H9 (cell line): ENCODE data around the gene CSTPP1. TPM values are rescaled to one million over a fixed set of nuclear protein-coding genes. Genes with fewer than 3 reads are reported as not detected.

ENCODE experiments used
- DNase-seq: peaks from one replicate; pipeline ENCODE4 v3.0.0-alpha.2; 2017
- H2AFZ ChIP-seq: one replicate; pipeline ENCODE4 v1.6.1; 2013; ENCODE audit warnings: mild to moderate bottlenecking, low read length, control low read depth, moderate library complexity
- H2AK5ac ChIP-seq: 2 replicates; pipeline ENCODE4 v1.6.1; 2013; ENCODE audit warnings: low read length, control low read depth, mixed read lengths; ENCODE audit not compliant: insufficient read length
- H2BK120ac ChIP-seq: one replicate; pipeline ENCODE4 v1.6.1; 2013; ENCODE audit warnings: low read depth, mild to moderate bottlenecking, low read length, control low read depth, inconsistent platforms; ENCODE audit not compliant: poor library complexity, severe bottlenecking
- H2BK12ac ChIP-seq: 2 replicates; pipeline ENCODE4 v1.6.1; 2013; ENCODE audit warnings: low read length, control low read depth, mixed read lengths, low read depth; ENCODE audit not compliant: insufficient read length
- H2BK15ac ChIP-seq: 2 replicates; pipeline ENCODE4 v1.6.1; 2013; ENCODE audit warnings: low read depth, low read length, control low read depth
- H2BK20ac ChIP-seq: one replicate; pipeline ENCODE4 v1.6.1; 2013; ENCODE audit warnings: low read depth, mild to moderate bottlenecking, low read length, control low read depth, inconsistent platforms; ENCODE audit not compliant: poor library complexity, severe bottlenecking
- H2BK5ac ChIP-seq: 2 replicates; pipeline ENCODE4 v1.6.1; 2013; ENCODE audit warnings: low read length, control low read depth, mixed read lengths; ENCODE audit not compliant: insufficient read length
- H3K14ac ChIP-seq: 2 replicates; pipeline ENCODE4 v1.6.1; 2013; ENCODE audit warnings: low read length, control low read depth; ENCODE audit not compliant: insufficient read depth
- H3K18ac ChIP-seq: 2 replicates; pipeline ENCODE4 v1.6.1; 2013; ENCODE audit warnings: low read depth, mild to moderate bottlenecking, mixed read lengths, low read length, control low read depth; ENCODE audit not compliant: insufficient read length
- H3K23ac ChIP-seq: 2 replicates; pipeline ENCODE4 v1.6.1; 2013; ENCODE audit warnings: low read length, control low read depth, mixed read lengths, low read depth; ENCODE audit not compliant: insufficient read length
- H3K23me2 ChIP-seq: 2 replicates; pipeline ENCODE4 v1.6.1; 2013; ENCODE audit warnings: low read depth, mild to moderate bottlenecking, mixed read lengths, low read length, control low read depth; ENCODE audit not compliant: insufficient read length, poor library complexity, severe bottlenecking
- H3K27ac ChIP-seq: 2 replicates; pipeline ENCODE4 v1.5.1; 2013; ENCODE audit warnings: low read length, control low read depth, mixed read lengths, low read depth; ENCODE audit not compliant: insufficient read length
- H3K27me3 ChIP-seq: 2 replicates; pipeline ENCODE4 v1.6.1; 2013; ENCODE audit warnings: low read length, control low read depth, inconsistent platforms; ENCODE audit not compliant: insufficient read depth
- H3K4ac ChIP-seq: 2 replicates; pipeline ENCODE4 v1.6.1; 2013; ENCODE audit warnings: low read depth, mild to moderate bottlenecking, control low read depth, inconsistent platforms, low read length, moderate library complexity
- H3K4me1 ChIP-seq: 2 replicates; pipeline ENCODE4 v1.6.1; 2013; ENCODE audit warnings: low read length, control low read depth, inconsistent platforms; ENCODE audit not compliant: insufficient read depth
- H3K4me2 ChIP-seq: 2 replicates; pipeline ENCODE4 v1.6.1; 2013; ENCODE audit warnings: low read length, control low read depth, mixed read lengths; ENCODE audit not compliant: insufficient read length, insufficient read depth
- H3K56ac ChIP-seq: 2 replicates; pipeline ENCODE4 v1.6.1; 2013; ENCODE audit warnings: low read depth, mild to moderate bottlenecking, mixed read lengths, low read length, control low read depth; ENCODE audit not compliant: insufficient read length
- H3K79me1 ChIP-seq: 2 replicates; pipeline ENCODE4 v1.6.1; 2013; ENCODE audit warnings: low read depth, mild to moderate bottlenecking, moderate library complexity, low read length, control low read depth, inconsistent platforms; ENCODE audit not compliant: insufficient read depth, poor library complexity, severe bottlenecking
- H3K79me2 ChIP-seq: 2 replicates; pipeline ENCODE4 v1.6.1; 2013; ENCODE audit warnings: low read length, control low read depth, inconsistent platforms; ENCODE audit not compliant: insufficient read depth
- H3K9ac ChIP-seq: 2 replicates; pipeline ENCODE4 v1.6.1; 2013; ENCODE audit warnings: low read length, control low read depth, mixed read lengths; ENCODE audit not compliant: insufficient read length; ENCODE audit errors: extremely low read depth
- H3K9me3 ChIP-seq: one replicate; pipeline ENCODE4 v1.6.1; 2013; ENCODE audit warnings: low read depth, low read length, inconsistent platforms; ENCODE audit not compliant: control insufficient read depth
- H3T11ph ChIP-seq: one replicate; pipeline ENCODE4 v1.6.1; 2013; ENCODE audit warnings: mild to moderate bottlenecking, low read length, control low read depth, inconsistent platforms
- H4K20me1 ChIP-seq: one replicate; pipeline ENCODE4 v1.6.1; 2013; ENCODE audit not compliant: control insufficient read depth, insufficient read length, insufficient read depth
- H4K5ac ChIP-seq: 2 replicates; pipeline ENCODE4 v1.6.1; 2013; ENCODE audit warnings: low read depth, mild to moderate bottlenecking, mixed read lengths, low read length, control low read depth; ENCODE audit not compliant: insufficient read length
- H4K8ac ChIP-seq: replicated peaks from 2 replicates; pipeline ENCODE4 v1.6.1; 2013; ENCODE audit warnings: low read length, control low read depth, mixed read lengths, low read depth; ENCODE audit not compliant: insufficient read length
- H4K91ac ChIP-seq: 2 replicates; pipeline ENCODE4 v1.6.1; 2013; ENCODE audit warnings: low read depth, mild to moderate bottlenecking, moderate library complexity, mixed read lengths, low read length, control low read depth; ENCODE audit not compliant: insufficient read length
- H3K27ac Mint-ChIP-seq, 3 experiments: 2 replicates in 2 of 3; 3 replicates in 1 of 3; pipeline ENCODE4 v1.8.0; 2020 to 2021; ENCODE audit warnings: mixed read lengths in 3 of 3, mild to moderate bottlenecking in 1 of 3, moderate library complexity in 1 of 3
- H3K27me3 Mint-ChIP-seq: 2 replicates; pipeline ENCODE4 v1.8.0; 2021; ENCODE audit warnings: low read depth, mild to moderate bottlenecking, moderate library complexity, mixed read lengths
- H3K36me3 Mint-ChIP-seq, 3 experiments: 2 replicates in 2 of 3; 3 replicates in 1 of 3; pipeline ENCODE4 v1.8.0; 2020 to 2021; ENCODE audit warnings: low read depth in 3 of 3, mixed read lengths in 3 of 3; ENCODE audit not compliant: insufficient read depth in 1 of 3
- H3K4me1 Mint-ChIP-seq, 2 experiments: 2 replicates each; pipeline ENCODE4 v1.8.0; 2020; ENCODE audit warnings: mixed read lengths in 2 of 2
- H3K4me3 Mint-ChIP-seq, 2 experiments: 2 replicates in 1 of 2; 3 replicates in 1 of 2; pipeline ENCODE4 v1.8.0; 2020 to 2021; ENCODE audit warnings: mild to moderate bottlenecking in 2 of 2, mixed read lengths in 2 of 2, moderate library complexity in 1 of 2
- H3K9me3 Mint-ChIP-seq, 2 experiments: 2 replicates in 1 of 2; 3 replicates in 1 of 2; pipeline ENCODE4 v1.8.0; 2020; ENCODE audit warnings: mild to moderate bottlenecking in 2 of 2, mixed read lengths in 2 of 2, moderate library complexity in 1 of 2
- CTCF ChIP-seq: fragments of 200-600 bp; sonication (generic); conservative IDR thresholded peaks from 3 replicates; pipeline ENCODE4 v1.8.0; 2021; ENCODE audit warnings: antibody characterized with exemption, mild to moderate bottlenecking
- WGBS: extraction: QIAGEN DNeasy Blood & Tissue Kit; methylation state at CpG from one replicate; pipeline ENCODE4 v1.1.7; 2013; ENCODE audit warnings: missing lambda C conversion rate, low lambda C conversion rate, mixed read lengths; ENCODE audit not compliant: insufficient read length; ENCODE audit errors: extremely low coverage; 5-methylcytosine and 5-hydroxymethylcytosine counted together
- total RNA-seq: library from RNA; stranded (reverse); gene quantifications from 2 replicates; pipeline ENCODE4 v1.2.1, GENCODE V29; 2021

Gene CSTPP1
- total RNA-seq, 1 experiment from 2014 or later: 21.2 TPM

DNA sequence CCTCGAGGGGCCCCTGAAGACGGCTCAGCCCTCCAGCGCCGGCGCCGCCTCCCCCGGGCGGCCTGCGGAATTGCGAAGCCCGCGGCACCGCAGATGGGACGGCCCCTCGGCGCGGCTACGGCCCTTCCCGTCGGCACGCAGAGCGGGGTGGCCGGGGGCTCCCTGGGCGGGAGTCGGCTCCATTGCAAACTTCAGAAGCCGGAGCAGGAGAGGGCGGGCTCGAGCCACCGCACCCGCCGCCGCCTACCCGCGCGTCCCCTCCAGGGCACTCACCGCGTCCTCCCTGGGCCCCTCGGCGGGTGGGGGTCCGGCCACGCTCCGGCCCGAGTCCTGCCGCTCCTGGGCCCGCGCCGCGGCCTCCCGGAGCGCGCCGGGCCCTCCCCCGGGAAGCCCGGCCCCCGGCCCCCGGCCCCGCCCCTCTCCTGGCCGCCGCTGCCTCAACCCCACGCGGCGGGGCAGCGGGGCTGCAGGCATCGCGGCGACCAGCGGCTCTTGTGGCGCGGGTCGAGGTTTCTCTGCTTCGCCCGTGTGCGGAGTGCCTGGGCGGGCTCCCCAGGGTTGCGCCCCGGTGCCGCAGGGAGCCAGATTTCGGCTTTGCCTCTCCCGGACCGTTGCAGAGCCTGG lies 249.6 kb downstream of the CSTPP1 start, which contains the start of gene PACSIN3:
TSS of gene PACSIN3 (minus strand) at position 359 of the 624 bp plus-strand sequence. CDS start 3,707 bp downstream, outside the sequence.
- Mint-ChIP-seq H3K27me3 (peaks cover 28% of the 10 kb centered on the region), H3K4me3 (peak within 1 kb of the TSS; percentile 84 to 91), H3K36me3 (peaks cover 0 to 6% (median 5%) of the 10 kb centered on the region in 3 experiments; a peak in 4 of 7 replicates), H3K9me3 (no peaks in the 10 kb centered on the region), H3K4me1 (peaks cover 16 to 18% of the 10 kb centered on the region in 2 experiments), H3K27ac (peak within 1 kb of the TSS; percentile 83 to 98 (median 87); a peak in 4 of 7 replicates)
- no peaks in the 10 kb centered on the region for H3K79me1 ChIP-seq
- no peak within 1 kb of the TSS for H3K27ac ChIP-seq
- H3K18ac ChIP-seq: peak within 1 kb of the TSS; percentile 73
- WGBS: no CpG with 5 or more reads among the region's 80 CpGs
- H3K4me2 ChIP-seq: peak within 1 kb of the TSS; percentile 53
- no peak within 1 kb of the TSS for H2BK120ac ChIP-seq
- H3K14ac ChIP-seq: peak within 1 kb of the TSS; percentile 69
- TF ChIP-seq CTCF: peak; percentile 10; the same call in 1 of the 3 replicates
- H3K4me1 ChIP-seq: no peaks in the 10 kb centered on the region
- no peaks in the 10 kb centered on the region for H4K20me1 ChIP-seq
- no peak within 1 kb of the TSS for H2BK12ac ChIP-seq
- H3T11ph ChIP-seq: no peak within 1 kb of the TSS
- no peak within 1 kb of the TSS for H4K8ac ChIP-seq
- no peak within 1 kb of the TSS; the same call in 1 of the 2 replicates for H3K4ac ChIP-seq
- no peak within 1 kb of the TSS for H2AFZ ChIP-seq
- no peaks in the 10 kb centered on the region for H3K27me3 ChIP-seq
- peak within 1 kb of the TSS; percentile 42 for H3K9ac ChIP-seq
- no peak within 1 kb of the TSS for H2BK5ac ChIP-seq
- peak; percentile 58 for DNase-seq
- H3K79me2 ChIP-seq: no peaks in the 10 kb centered on the region
- H4K91ac ChIP-seq: no peak within 1 kb of the TSS
- no peaks in the 10 kb centered on the region for H3K9me3 ChIP-seq
- H2BK20ac ChIP-seq: no peak within 1 kb of the TSS
- H3K23ac ChIP-seq: no peak within 1 kb of the TSS
- H2AK5ac ChIP-seq: no peak within 1 kb of the TSS
- H2BK15ac ChIP-seq: no peak within 1 kb of the TSS
- H3K23me2 ChIP-seq: peaks cover 14% of the 10 kb centered on the region
- no peak within 1 kb of the TSS for H3K56ac ChIP-seq
- no peak within 1 kb of the TSS for H4K5ac ChIP-seq
